Stimulated activated CD4-positive, alpha-beta T cell treated with anti-CD3 and anti-CD28 coated beads, Interleukin-15, amount 100 ng/mL, for 24 hours (primary cell): Measurements from ENCODE around the gene NUDT2.
"Not testable (repeated sequence)": the region's sequence is repeated elsewhere in the genome, so short reads cannot be mapped to it uniquely, and the experiment has no call there.

Experiments
- DNase-seq: peaks from one replicate; pipeline ENCODE4 v3.0.0-alpha.2; 2020

Gene NUDT2

GRCh38 chr9:34337403-34337802, 8.0 kb downstream of the NUDT2 start:
- no peak for DNase-seq

DNA sequence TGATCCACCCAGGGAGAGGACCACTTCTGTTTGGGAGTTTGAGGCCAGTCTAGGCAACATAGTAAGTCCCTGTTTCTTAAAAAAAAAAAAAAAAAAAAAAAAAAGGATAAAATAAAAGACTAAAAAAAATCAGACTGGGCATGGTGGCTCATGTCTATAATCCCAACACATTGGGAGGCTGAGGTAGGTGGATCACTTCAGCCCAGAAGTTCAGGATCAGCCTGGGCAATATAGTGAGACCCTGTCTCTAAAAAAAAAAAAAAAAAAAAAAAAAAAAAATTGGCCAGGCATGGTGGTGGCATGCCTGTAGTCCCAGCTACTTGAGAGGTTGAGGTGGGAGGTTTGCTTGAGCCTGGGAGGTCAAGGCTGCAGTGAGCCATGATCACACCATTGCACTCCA, 8.7 kb downstream of the NUDT2 start:
- not testable (repeated sequence) for DNase-seq

GRCh38 chr9:34338665-34339385, 9.5 kb downstream of the NUDT2 start:
- no peak for DNase-seq

DNA sequence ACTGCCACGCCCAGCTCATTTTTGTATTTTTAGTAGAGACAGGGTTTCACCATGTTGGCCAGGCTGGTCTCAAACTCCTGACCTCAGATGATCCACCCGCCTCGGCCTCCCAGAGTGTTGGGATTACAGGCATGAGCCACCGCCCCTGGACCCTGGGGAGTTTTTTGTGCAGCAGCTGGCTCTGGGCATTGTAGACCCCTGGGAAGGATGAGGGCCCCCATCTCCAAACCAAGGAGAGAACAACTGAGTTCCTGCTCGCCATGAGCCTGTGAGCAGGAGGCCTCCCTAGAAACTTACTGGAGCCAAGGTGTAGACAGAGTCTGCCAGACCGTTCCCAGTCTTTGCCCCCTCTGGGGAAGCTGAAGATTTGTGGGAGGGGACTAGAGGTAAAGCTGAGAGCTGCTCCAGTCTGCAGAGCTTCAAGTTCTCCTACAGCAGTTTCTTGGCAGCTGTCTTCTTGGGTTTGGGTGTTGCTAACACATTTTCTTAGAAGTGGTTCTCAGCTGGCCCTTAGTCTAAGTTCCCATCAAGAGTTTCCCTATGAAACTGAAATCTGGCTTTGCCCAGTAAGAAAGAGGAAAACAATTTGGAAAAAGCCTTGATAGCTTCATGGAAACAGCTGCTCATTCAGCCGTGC, 12.4 kb downstream of the NUDT2 start:
- DNase-seq = no peak

GRCh38 chr9:34343090-34343489, 13.7 kb downstream of the NUDT2 start:
- DNase-seq = no peak

GRCh38 chr9:34343605-34344004, 14.2 kb downstream of the NUDT2 start:
- DNase-seq = no peak

DNA sequence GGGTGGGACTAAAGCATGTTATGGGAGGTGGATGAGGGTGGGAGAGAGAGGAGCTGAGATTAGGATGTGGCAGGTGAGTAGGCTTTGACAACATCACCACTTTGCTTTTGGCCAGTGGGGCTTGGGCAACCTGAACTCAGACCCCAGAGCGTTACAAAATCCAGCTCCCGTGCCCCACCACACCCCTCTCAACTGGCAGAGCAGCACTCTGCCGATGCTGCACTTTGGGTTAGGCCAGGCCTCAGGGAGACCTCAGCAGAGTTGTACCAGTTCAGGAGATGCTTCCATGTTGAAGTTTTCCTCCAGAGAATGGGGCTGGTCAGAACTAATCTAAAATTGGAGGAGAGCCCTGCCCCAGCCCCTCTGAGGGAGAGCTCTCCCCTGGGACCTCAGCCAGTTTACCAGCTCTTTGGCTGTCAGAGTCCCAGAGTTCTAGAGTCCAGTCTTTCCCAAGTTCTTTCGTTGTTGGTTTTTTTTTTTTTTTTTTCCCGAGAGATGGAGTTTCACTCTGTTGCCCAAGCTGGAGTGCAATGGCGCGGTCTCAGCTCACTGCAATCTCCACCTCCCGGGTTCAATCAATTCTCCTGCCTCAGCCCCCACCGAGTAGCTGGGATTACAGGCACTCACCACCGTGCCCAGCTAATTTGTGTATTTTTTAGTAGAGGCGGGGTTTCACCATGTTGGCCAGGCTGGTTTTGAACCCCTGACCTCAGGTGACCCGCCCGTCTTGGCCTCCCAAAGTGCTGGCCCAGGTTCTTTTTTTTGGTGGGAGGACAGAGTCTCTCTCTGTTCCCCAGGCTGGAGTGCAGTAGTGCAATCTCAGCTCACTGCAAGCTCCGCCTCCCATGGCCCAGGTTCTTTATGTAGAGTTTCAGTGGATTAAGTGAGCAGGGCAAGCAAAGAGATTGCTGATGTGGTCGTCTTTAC, 17.8 kb downstream of the NUDT2 start:
- no peak for DNase-seq

- DNase-seq = no peak
Measured at GRCh38 chr9:34347800-34348158, 18.4 kb downstream of the NUDT2 start.

DNA sequence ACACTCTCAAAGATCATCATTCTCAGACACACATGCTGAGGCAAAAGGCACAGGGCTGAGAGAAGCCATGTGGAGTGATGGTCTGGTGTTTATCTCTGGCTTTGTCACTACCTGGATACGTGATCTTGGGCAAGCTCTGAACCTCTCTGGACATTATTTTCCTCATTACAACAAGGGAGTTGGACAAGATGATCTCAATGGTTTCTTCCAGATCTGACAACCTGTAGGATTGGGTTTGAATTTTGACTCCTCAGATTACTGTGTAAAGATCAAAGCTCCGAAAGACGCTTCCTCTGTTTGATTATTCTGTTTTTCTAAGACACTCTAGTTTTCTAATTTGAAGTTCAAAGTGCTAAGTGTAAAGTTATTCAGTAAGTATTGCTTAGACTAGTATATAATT, 20.0 kb downstream of the NUDT2 start:
- no peak for DNase-seq

GRCh38 chr9:34352122-34352652, 22.8 kb downstream of the NUDT2 start:
- DNase-seq = not testable (repeated sequence)

DNA sequence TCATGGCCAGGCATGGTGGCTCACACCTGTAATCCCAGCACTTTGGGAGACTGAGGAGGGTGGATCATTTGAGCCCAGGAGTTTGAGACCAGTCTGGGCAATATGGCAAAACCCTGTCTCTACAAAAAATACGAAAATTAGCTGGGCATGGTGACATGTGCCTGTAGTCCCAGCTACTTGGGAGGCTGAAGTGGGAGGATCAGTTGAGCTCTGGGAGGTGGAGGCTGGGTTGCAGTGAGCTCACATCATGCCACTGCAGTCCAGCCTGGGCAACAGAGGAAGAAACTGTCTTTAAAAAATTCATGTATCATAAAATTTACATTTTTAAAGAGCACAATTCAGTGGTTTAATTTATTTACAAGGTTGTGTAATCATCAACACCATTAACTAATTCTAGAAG, 23.6 kb downstream of the NUDT2 start:
- DNase-seq = not testable (repeated sequence)

DNA sequence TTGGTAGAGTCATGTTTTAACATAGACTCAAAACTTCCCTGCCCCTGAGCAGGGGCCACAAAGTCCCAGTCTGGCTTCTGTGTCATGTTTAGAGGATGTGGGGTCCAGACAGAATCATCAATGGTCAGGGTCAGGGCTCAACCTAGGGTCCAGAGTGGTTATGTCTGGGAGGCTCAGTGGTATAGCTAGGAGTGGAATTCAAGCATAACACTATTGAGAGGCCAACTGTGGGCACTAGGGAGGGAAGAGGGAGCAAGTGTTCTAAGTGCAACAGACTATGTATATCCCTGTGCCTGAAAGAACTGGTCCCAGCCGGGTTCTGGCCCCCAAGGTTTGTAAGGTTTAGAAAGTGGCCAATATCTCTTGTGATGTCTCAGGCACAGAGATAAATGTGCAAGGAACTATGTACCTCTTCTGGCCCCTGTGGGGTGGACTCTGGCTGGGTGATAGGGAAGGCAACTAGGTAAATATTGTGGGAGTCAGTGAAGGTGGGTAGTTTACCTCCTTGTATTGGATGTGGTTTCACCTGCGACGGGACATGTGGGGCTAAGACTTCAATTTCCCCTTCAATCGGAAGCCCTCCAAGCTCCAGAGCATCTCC, 33.3 kb downstream of the NUDT2 start:
- no peak for DNase-seq

DNA sequence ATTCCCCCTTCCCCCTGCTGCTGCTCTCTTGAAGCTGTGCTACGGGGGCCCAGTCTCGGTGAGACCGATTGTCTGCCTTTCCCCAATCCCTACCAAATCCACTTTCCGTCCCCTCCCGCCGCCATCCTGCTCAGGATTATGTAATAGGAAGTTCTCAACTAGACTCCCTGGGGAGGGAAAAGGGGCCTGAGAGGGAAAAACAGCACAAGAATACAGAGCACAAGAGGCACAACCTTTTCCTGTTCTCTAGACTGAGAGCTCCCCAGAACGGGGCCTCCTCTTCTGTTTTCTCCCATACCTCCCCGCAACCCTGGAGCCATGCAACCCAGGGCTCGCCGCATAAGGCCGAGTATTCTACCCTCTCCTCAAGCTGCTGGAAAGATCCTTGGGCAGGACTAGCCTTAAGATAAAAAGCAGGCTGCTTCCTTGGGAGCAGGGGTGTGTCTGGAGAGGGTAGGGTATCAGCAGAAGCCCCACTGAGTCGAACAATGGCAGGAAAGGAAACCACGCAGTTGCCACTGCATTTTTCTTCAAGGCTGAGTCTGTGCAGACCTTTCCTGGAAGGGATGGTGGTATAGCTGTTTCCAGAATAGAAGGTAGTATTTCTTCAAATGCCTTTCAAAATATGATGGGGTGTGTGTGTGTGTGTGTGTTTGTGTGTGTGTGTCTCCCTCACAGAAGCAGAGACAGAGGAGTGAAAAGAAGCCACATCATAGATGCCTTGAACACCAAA, 34.4 kb downstream of the NUDT2 start:
- DNase-seq = no peak

DNA sequence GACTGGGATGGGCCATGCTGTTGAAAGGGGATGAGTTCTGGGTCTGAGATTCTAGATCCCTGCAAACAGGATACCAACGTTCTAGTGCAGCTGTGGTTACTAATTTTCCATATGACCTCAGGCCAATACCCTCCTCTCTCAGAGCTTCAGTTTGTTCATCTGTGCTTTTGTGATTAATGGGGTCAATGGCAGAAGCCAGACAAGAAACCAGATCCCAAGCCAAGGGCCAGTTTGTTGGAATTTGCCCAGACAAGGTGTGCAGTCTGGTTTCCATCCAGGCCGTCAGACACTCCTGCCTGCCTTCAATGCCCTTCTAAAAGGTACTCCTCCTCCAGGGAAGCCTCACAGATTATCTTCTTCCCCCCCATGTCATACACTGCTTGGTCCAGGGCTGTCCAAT, 35.9 kb downstream of the NUDT2 start:
- DNase-seq = no peak

GRCh38 chr9:34366365-34366764, 37.0 kb downstream of the NUDT2 start:
- no peak for DNase-seq

GRCh38 chr9:34367751-34368410, 38.5 kb downstream of the NUDT2 start:
- not testable (repeated sequence) for DNase-seq

DNA sequence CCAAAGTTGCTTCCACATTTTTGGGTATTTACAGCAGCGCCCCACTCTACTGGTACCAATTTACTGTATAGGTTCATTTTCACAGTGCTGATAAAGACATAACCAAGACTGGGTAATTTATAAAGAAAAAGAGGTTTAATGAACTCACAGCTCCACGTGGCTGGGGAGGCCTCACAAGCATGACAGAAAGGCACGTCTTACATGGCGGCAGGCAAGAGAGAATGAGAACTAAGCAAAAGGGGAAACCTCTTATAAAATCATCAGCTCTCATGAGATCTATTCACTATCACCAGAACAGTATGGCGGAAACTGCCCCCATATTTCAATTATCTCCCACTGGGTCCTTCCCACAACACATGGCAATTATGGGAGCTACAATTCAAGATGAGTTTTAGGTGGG, 39.4 kb downstream of the NUDT2 start:
- not testable (repeated sequence) for DNase-seq

DNA sequence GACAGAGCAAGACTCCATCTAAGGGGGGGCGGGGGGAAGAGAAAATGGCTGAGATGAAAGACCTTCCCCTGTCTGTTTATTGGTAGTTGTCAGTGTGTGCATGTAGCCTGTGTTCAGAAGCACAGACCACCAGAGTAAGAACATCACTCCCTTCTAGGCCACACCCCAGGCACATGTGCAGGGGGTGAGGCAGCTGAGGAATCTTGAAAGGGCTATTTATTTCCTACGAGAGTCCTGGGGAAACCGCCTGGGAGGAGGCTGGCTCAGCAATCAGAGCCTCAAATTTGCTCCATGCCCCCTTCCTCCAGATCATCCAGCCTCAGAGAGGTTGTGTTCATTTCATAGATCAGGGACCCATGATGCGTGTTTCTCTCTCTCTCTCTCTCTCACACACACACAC, 40.3 kb downstream of the NUDT2 start:
- DNase-seq = no peak

DNA sequence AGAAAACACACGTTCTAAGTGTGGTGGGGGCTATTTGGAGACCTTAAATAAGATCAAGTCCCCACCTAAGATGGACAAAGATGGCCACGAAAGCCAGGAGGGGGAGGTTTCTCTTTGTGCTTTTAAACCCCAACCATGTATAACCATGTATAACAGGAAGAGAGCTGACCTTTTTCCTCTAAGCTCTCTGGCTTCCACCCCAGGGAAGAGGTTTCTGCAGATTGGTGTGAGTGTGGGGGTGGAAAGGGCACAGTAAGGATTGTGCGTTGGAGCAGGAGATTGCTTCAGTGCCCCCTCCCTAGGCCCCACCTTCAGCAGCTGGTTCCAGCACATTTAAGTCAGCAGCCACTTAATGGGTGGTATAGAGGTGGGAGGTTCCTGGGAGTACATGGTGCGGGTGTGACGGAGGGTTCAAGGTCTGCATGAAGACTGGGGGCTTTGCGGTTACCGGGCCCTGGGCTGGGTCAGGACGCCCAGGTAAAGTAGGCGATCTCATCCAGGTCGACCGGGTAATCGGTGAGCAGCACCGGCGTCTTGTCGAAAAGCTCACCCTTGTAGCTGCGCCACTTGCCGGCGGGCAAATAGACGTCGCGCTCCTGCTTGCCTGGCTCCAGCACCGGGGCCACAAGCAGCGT, 41.1 kb downstream of the NUDT2 start:
- no peak for DNase-seq

DNA sequence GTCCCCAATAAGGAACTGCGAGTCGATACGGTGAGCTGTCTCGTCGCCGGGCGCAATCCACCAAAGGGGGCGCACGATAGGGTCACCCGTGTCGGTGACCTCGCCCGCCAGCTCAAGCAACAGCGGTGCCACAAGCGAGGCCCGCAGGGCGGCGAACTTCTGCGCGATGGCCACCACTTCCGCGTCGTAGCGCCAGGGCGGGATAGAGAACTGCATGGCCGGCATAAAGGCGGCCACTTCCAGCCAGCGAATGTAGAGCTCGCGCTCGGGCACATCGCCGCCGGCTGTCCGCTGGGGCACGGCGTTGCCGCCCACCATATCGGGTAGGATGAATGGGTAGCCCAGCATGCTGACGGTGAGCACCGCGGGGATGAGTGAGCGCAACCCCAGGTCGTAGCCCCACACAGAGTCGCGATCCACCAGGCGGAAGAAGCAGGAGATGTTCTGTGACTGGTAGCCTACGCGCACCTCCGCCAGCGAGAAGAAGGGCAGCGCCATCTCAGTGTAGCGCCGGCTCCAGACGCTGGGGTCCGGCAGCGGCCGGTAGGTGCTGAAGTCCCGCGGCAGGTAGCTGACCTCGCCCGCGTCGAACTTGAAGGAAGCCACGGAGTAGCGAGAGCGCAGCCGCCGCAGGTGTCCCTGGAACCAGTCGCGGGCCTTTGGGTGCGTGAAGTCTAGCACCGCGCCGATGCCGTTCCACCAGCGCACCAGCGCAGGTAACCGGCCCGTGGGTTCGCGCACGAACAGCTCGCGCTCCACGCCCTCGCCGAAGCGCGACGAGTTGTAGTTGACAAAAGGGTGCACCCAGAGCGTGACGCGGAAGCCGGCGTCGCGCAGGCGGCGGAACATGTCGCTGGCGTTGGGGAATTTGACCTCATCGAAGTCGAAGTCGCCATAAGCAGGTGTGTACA, 41.9 kb downstream of the NUDT2 start:
- no peak for DNase-seq
